RWPE2 (cell line): ENCODE results near the gene TOP2A.

Experiments
- ATAC-seq: fragments of 200-7000 bp; cut with Tn5 transposase; 3 replicates; pipeline ENCODE4 v1.9.1; 2021; ENCODE audit warnings: low read depth
- DNase-seq: peaks from one replicate; pipeline ENCODE4 v3.0.0-alpha.2; 2020; ENCODE audit warnings: low spot score
- H3K27ac ChIP-seq: fragments of 450-650 bp; 2 replicates; pipeline ENCODE4 v1.5.1; 2017; ENCODE audit warnings: mild to moderate bottlenecking; ENCODE audit not compliant: poor library complexity, severe bottlenecking
- H3K27me3 ChIP-seq: fragments of 250-450 bp; sonication (Bioruptor Pico); 2 replicates; pipeline ENCODE4 v1.5.1; 2021; ENCODE audit warnings: mild to moderate bottlenecking, moderate library complexity; ENCODE audit not compliant: insufficient read depth, poor library complexity, severe bottlenecking
- H3K36me3 ChIP-seq: fragments of 250-450 bp; sonication (Bioruptor Pico); 2 replicates; pipeline ENCODE4 v1.5.1; 2020; ENCODE audit warnings: low read depth, mild to moderate bottlenecking, moderate library complexity
- H3K4me1 ChIP-seq: fragments of 250-450 bp; sonication (Bioruptor Pico); 2 replicates; pipeline ENCODE4 v1.5.1; 2021; ENCODE audit warnings: mild to moderate bottlenecking, moderate library complexity; ENCODE audit not compliant: insufficient read depth, poor library complexity, severe bottlenecking
- H3K4me3 ChIP-seq: fragments of 250-450 bp; sonication (Bioruptor Pico); 2 replicates; pipeline ENCODE4 v1.5.1; 2021; ENCODE audit warnings: mild to moderate bottlenecking, moderate library complexity; ENCODE audit not compliant: severe bottlenecking
- H3K9me3 ChIP-seq: fragments of 250-450 bp; sonication (Bioruptor Pico); 2 replicates; pipeline ENCODE4 v1.5.1; 2021; ENCODE audit warnings: mild to moderate bottlenecking, moderate library complexity; ENCODE audit not compliant: severe bottlenecking
- TF ChIP-seq, protein P1 (sequence below): fragments of 450-650 bp; IDR thresholded peaks from one replicate; pipeline ENCODE4 v1.5.1; 2017; ENCODE audit warnings: mild to moderate bottlenecking, moderate library complexity; ENCODE audit not compliant: poor library complexity, severe bottlenecking

The TOP2A gene

DNA sequence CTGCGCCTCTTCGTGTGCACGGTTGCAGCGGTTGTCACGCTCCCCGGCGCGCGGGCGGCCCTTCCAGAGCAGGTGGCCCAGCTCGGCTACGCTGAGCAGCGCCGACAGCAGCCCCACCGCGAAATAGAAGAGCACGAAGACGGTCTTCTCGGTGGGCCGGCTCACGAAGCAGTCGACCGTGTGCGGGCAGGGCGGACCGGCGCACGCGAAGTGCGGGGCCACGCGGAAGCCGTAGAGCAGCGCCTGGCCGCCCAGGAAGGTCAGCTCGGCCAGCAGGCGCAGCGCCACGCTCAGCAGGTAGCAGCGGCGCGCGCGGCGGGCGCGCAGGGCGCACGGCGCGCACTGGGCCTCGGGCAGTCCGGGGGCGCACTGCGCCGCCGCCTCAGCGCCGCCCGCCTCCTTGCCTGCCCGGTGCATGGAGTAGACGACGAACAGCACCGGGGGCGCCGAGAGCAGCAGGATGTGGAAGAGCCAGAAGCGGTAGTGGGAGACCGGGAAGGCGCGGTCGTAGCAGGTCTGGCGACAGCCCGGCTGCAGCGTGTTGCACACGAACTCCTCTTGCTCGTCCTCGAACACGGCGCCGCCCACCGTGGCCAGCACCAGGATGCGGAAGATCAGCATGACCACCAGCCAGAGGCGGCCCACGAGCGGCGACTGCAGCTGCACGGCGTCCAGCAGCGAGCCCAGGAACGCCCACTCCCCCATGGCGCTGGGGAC lies 54.4 kb downstream of the TOP2A start:
- ATAC-seq, result peak; percentile 24
- Histone ChIP-seq H3K4me1 (peaks cover 3% of the 10 kb centered on the region), H3K27ac (no peak overlapping the region), H3K4me3 (peak overlapping the region; percentile 44), H3K36me3 (no peaks in the 10 kb centered on the region), H3K27me3 (no peaks in the 10 kb centered on the region), H3K9me3 (no peaks in the 10 kb centered on the region)
- TF ChIP-seq, protein P1, sequence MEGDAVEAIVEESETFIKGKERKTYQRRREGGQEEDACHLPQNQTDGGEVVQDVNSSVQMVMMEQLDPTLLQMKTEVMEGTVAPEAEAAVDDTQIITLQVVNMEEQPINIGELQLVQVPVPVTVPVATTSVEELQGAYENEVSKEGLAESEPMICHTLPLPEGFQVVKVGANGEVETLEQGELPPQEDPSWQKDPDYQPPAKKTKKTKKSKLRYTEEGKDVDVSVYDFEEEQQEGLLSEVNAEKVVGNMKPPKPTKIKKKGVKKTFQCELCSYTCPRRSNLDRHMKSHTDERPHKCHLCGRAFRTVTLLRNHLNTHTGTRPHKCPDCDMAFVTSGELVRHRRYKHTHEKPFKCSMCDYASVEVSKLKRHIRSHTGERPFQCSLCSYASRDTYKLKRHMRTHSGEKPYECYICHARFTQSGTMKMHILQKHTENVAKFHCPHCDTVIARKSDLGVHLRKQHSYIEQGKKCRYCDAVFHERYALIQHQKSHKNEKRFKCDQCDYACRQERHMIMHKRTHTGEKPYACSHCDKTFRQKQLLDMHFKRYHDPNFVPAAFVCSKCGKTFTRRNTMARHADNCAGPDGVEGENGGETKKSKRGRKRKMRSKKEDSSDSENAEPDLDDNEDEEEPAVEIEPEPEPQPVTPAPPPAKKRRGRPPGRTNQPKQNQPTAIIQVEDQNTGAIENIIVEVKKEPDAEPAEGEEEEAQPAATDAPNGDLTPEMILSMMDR, result no peak
- DNase-seq, result peak; percentile 60

DNA sequence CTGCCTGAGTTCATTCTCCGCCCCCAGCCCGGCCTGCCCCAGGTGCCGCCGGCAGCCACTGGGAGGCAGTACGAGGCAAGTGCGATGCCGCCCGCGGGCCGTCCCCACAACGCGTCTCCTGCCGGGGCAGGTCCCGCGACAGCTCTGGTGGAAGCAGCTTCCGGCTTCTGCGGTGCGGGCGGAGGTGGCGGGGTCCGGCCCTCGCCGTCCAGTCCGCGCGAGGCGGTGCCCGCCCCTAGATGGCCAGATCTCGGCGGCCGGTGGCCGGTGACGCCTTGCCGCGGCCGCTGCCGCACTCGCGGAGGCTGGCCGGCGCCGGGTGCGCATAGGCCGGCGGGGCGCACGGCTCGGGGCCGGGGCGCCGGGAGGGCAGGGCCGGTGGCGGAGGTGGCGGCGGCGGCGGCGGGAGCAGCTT lies 55.0 kb downstream of the TOP2A start:
- Histone ChIP-seq H3K27me3 (no peaks in the 10 kb centered on the region), H3K27ac (no peak overlapping the region), H3K9me3 (no peaks in the 10 kb centered on the region), H3K36me3 (no peaks in the 10 kb centered on the region), H3K4me3 (peak overlapping the region; percentile 44), H3K4me1 (peaks cover 3% of the 10 kb centered on the region)
- TF ChIP-seq, protein P1, result peak; percentile 77
- DNase-seq, result peak; percentile 77
- peak; percentile 59 for ATAC-seq

DNA sequence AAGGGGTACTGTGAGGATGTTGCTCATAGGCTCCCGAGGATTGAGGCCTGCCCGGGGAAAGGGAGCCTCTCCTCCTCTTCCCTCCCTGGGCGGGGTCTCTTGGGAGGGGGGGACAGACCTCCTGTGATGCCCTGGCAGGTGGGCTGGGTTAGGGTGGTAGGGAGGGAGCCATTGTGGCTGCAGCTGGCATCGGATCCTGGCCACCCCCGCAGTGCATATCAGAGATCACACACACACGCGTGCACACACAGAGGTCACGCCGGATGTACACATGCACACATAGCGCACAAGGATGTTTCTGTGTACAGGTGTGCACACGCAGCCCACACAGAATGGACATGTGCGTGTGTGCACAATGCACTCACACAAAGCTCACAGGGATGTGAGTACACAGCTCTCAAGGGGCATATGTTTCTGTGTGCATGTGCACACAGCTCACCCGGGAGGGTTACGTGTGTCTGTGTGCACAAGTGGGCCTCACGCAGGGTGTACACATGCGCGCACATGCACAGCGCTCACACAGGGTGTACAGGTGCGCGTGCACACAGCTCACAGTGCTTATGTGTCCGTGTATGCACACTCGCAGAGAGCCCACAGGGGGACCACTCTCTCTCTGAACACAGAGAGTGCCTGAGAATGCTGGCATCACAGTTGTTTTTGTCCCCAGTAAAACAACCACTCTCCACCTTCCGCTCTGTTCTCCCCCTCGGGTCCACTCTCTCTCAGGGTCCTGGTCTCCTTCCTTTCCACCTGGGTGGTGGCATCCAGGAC lies 55.6 kb downstream of the TOP2A start:
- TF ChIP-seq, protein P1, result no peak
- Histone ChIP-seq H3K9me3 (no peaks in the 10 kb centered on the region), H3K27me3 (no peaks in the 10 kb centered on the region), H3K27ac (no peak overlapping the region), H3K4me3 (peak overlapping the region; percentile 44), H3K36me3 (no peaks in the 10 kb centered on the region), H3K4me1 (peaks cover 3% of the 10 kb centered on the region)
- DNase-seq (no peak), ATAC-seq (no peak; the same call in 2 of the 3 replicates)

GRCh38 chr17:40361063-40361924 lies 56.4 kb downstream of the TOP2A start:
- no peak for DNase-seq
- Histone ChIP-seq H3K27ac (no peak overlapping the region), H3K36me3 (peaks cover 2% of the 10 kb centered on the region; the same call in 1 of the 2 replicates), H3K9me3 (no peaks in the 10 kb centered on the region), H3K4me3 (no peak overlapping the region), H3K27me3 (no peaks in the 10 kb centered on the region), H3K4me1 (peaks cover 3% of the 10 kb centered on the region)
- TF ChIP-seq, protein P1, result no peak
- no peak for ATAC-seq
